ENCODE measurements around the gene EYA2.

GRCh38 chr20:47066484-47067270 lies 172.0 kb downstream of the EYA2 start:
- TF ChIP-seq CTCF (IDR thresholded peaks at IDR 0.05 in 4 of 5, conservative IDR thresholded peaks at IDR 0.05 in 1 of 5) (no peak), POLR2A (IDR thresholded peaks at IDR 0.05) (no peak)
